DMS114 treated with DMSO at 0.1 percent for 48 hours (cell line): ENCODE data around the gene SRRM5.

Experiments
- DNase-seq: peaks from one replicate; lab custom pipeline; 2025; ENCODE audit not compliant: unreplicated experiment; lab: John Stamatoyannopoulos, UW

The SRRM5 gene

GRCh38 chr19:43664018-43664417, 52.1 kb downstream of the SRRM5 start:
- no peak for DNase-seq
